Cerebellar cortex (tissue), 1 donor: Measurements from ENCODE around the gene CABP7.
"Not testable (repeated sequence)": the region's sequence is repeated elsewhere in the genome, so short reads cannot be mapped to it uniquely, and the experiment has no call there.

Source experiments
- DNase-seq: peaks from one replicate; pipeline ENCODE4 v3.0.0-alpha.2; 2015; ENCODE audit warnings: low spot score

The CABP7 gene

GRCh38 chr22:29748248-29748893 is 28.6 kb downstream of the CABP7 start:
- no peak for DNase-seq

- no peak for DNase-seq
Measured at GRCh38 chr22:29750029-29750428, 30.2 kb downstream of the CABP7 start.

GRCh38 chr22:29750559-29751538 is 31.0 kb downstream of the CABP7 start:
- no peak for DNase-seq

GRCh38 chr22:29751669-29752068 is 31.9 kb downstream of the CABP7 start:
- DNase-seq: no peak

- no peak for DNase-seq
Measured at GRCh38 chr22:29753808-29754657, 34.2 kb downstream of the CABP7 start.

GRCh38 chr22:29754658-29755395 is 35.0 kb downstream of the CABP7 start:
- DNase-seq: not testable (repeated sequence)

GRCh38 chr22:29755889-29756288 is 36.1 kb downstream of the CABP7 start:
- DNase-seq: peak; percentile 62

GRCh38 chr22:29756341-29756740 is 36.5 kb downstream of the CABP7 start:
- no peak for DNase-seq

- DNase-seq: no peak
Measured at GRCh38 chr22:29757096-29757495, 37.3 kb downstream of the CABP7 start.

GRCh38 chr22:29758068-29758622 is 38.3 kb downstream of the CABP7 start:
- DNase-seq: no peak

GRCh38 chr22:29758959-29759358 is 39.2 kb downstream of the CABP7 start:
- no peak for DNase-seq

GRCh38 chr22:29762263-29762662 is 42.5 kb downstream of the CABP7 start:
- no peak for DNase-seq

- DNase-seq: no peak
Measured at GRCh38 chr22:29765905-29766631, 46.3 kb downstream of the CABP7 start.

GRCh38 chr22:29766632-29767170 is 46.9 kb downstream of the CABP7 start, which contains the start of gene ZMAT5:
ZMAT5 (minus strand) TSS chr22:29767007; CDS start chr22:29748544, 18,463 bp downstream.
- peak; percentile 99 for DNase-seq

GRCh38 chr22:29767171-29768051 is 47.6 kb downstream of the CABP7 start, which contains the start of gene UQCR10:
UQCR10 (plus strand) TSS chr22:29767369; CDS start chr22:29767399, 30 bp downstream.
- peak; percentile 94 for DNase-seq

GRCh38 chr22:29768052-29768693 is 48.4 kb downstream of the CABP7 start:
- no peak for DNase-seq

GRCh38 chr22:29769723-29770321 is 50.0 kb downstream of the CABP7 start:
- no peak for DNase-seq

GRCh38 chr22:29772170-29772641 is 52.4 kb downstream of the CABP7 start:
- DNase-seq: peak; percentile 62
